ENCODE data around the gene ATP13A2. TPM values are rescaled to one million over a fixed set of nuclear protein-coding genes. Genes with fewer than 3 reads are reported as not detected.

ATP13A2 gene
- 10 to 100 TPM; 26.3 to 30.4 (median 30.0) TPM for polyA plus RNA-seq (ENCODE audit: insufficient read length in 3 of 3)

GRCh38 chr1:17011439-17012307 lies at the start of gene ATP13A2:
Gene ATP13A2, minus strand, starts transcription at chr1:17011928. Its CDS starts 190 bp downstream, at chr1:17011738.
- DNase-seq (ENCODE audit: low read depth in 3 of 3, low spot score in 2 of 3): peak; percentile 20 to 63 (median 48)

GRCh38 chr1:17061486-17061885 lies 49.8 kb upstream of the ATP13A2 start:
- DNase-seq (ENCODE audit: low read depth in 3 of 3, low spot score in 2 of 3): no peak

GRCh38 chr1:17060306-17060749 lies 48.6 kb upstream of the ATP13A2 start:
- no peak for DNase-seq (ENCODE audit: low read depth in 3 of 3, low spot score in 2 of 3)

GRCh38 chr1:17059391-17060305 lies 47.9 kb upstream of the ATP13A2 start:
- DNase-seq (ENCODE audit: low read depth in 3 of 3, low spot score in 2 of 3): peak in 1 of 3 donors; percentile 36

- no peak for DNase-seq (ENCODE audit: low read depth in 3 of 3, low spot score in 2 of 3)
Measured at GRCh38 chr1:17056551-17056950, 44.8 kb upstream of the ATP13A2 start.

GRCh38 chr1:17055801-17056200 lies 44.1 kb upstream of the ATP13A2 start:
- DNase-seq (ENCODE audit: low read depth in 3 of 3, low spot score in 2 of 3): no peak

GRCh38 chr1:17053685-17054410 lies 42.1 kb upstream of the ATP13A2 start, which contains the start of gene SDHB:
Gene SDHB, minus strand, starts transcription at chr1:17054032. Its CDS starts 13 bp downstream, at chr1:17054019.
- peak; percentile 96 for DNase-seq (ENCODE audit: low read depth in 3 of 3, low spot score in 2 of 3)

- DNase-seq (ENCODE audit: low read depth in 3 of 3, low spot score in 2 of 3): no peak
Measured at GRCh38 chr1:17053086-17053684, 41.5 kb upstream of the ATP13A2 start.

GRCh38 chr1:17052641-17053040 lies 40.9 kb upstream of the ATP13A2 start:
- DNase-seq (ENCODE audit: low read depth in 3 of 3, low spot score in 2 of 3): no peak

GRCh38 chr1:17052038-17052437 lies 40.3 kb upstream of the ATP13A2 start:
- DNase-seq (ENCODE audit: low read depth in 3 of 3, low spot score in 2 of 3): no peak

- DNase-seq (ENCODE audit: low read depth in 3 of 3, low spot score in 2 of 3): no peak
Measured at GRCh38 chr1:17047924-17048323, 36.2 kb upstream of the ATP13A2 start.

- no peak for DNase-seq (ENCODE audit: low read depth in 3 of 3, low spot score in 2 of 3)
Measured at GRCh38 chr1:17046334-17046657, 34.6 kb upstream of the ATP13A2 start.

- DNase-seq (ENCODE audit: low read depth in 3 of 3, low spot score in 2 of 3): no peak
Measured at GRCh38 chr1:17045634-17046333, 34.1 kb upstream of the ATP13A2 start.

- no peak for DNase-seq (ENCODE audit: low read depth in 3 of 3, low spot score in 2 of 3)
Measured at GRCh38 chr1:17045150-17045549, 33.4 kb upstream of the ATP13A2 start.

- DNase-seq (ENCODE audit: low read depth in 3 of 3, low spot score in 2 of 3): no peak
Measured at GRCh38 chr1:17043676-17044075, 31.9 kb upstream of the ATP13A2 start.

- no peak for DNase-seq (ENCODE audit: low read depth in 3 of 3, low spot score in 2 of 3)
Measured at GRCh38 chr1:17040135-17040534, 28.4 kb upstream of the ATP13A2 start.

- DNase-seq (ENCODE audit: low read depth in 3 of 3, low spot score in 2 of 3): no peak
Measured at GRCh38 chr1:17039522-17039921, 27.8 kb upstream of the ATP13A2 start.

GRCh38 chr1:17033481-17033880 lies 21.8 kb upstream of the ATP13A2 start:
- DNase-seq (ENCODE audit: low read depth in 3 of 3, low spot score in 2 of 3): no peak

- no peak for DNase-seq (ENCODE audit: low read depth in 3 of 3, low spot score in 2 of 3)
Measured at GRCh38 chr1:17032741-17033140, 21.0 kb upstream of the ATP13A2 start.

GRCh38 chr1:17031436-17031835 lies 19.7 kb upstream of the ATP13A2 start:
- no peak for DNase-seq (ENCODE audit: low read depth in 3 of 3, low spot score in 2 of 3)

All from right renal cortex interstitium (tissue), 3 donors.